ENCODE measurements around the gene PPP1R18. TPM values are rescaled to one million over a fixed set of nuclear protein-coding genes. Genes with fewer than 3 reads are reported as not detected.

The PPP1R18 gene
- total and polyA plus RNA-seq, 9 of the 15 experiments (the other 6 are each of a cell fraction or from before 2014, with no cell fraction given) = 12.0 to 99.2 (median 42.6) TPM

GRCh38 chr6:30717129-30717844 lies 30.8 kb upstream of the PPP1R18 start, which contains the start of gene MDC1 (continued):
- TF ChIP-seq EWSR1 (IDR thresholded peaks at IDR 0.05; ENCODE audit: borderline replicate concordance, low read depth, partially characterized antibody) (no peak), XRCC5 (IDR thresholded peaks at IDR 0.05; ENCODE audit: low read depth, low read length) (peak; percentile 95), NCOA4 (IDR thresholded peaks at IDR 0.05; ENCODE audit: partially characterized antibody) (no peak), ZNF766 (CRISPR knock-in tag; conservative IDR thresholded peaks at IDR 0.05) (no peak), NFYB (IDR thresholded peaks at IDR 0.05; ENCODE audit: extremely low read depth, insufficient read length) (peak; percentile 91), POLR2G (IDR thresholded peaks at IDR 0.05; ENCODE audit: low read depth, low read length) (peak; percentile 91), ZBTB8A (IDR thresholded peaks at IDR 0.05; ENCODE audit: partially characterized antibody) (no peak), HDAC8 (tag; IDR thresholded peaks at IDR 0.05) (no peak), SIN3B (IDR thresholded peaks at IDR 0.05; ENCODE audit: low read depth) (0 out of 2 replicates have a peak, but pooled peaks have one; percentile 18), ZNF583 (CRISPR knock-in tag; IDR thresholded peaks at IDR 0.05) (no peak), TFAM (CRISPR knock-in tag; conservative IDR thresholded peaks at IDR 0.05) (no peak), DEAF1 (CRISPR knock-in tag; IDR thresholded peaks at IDR 0.05) (no peak)
- TF ChIP-seq, protein P1, sequence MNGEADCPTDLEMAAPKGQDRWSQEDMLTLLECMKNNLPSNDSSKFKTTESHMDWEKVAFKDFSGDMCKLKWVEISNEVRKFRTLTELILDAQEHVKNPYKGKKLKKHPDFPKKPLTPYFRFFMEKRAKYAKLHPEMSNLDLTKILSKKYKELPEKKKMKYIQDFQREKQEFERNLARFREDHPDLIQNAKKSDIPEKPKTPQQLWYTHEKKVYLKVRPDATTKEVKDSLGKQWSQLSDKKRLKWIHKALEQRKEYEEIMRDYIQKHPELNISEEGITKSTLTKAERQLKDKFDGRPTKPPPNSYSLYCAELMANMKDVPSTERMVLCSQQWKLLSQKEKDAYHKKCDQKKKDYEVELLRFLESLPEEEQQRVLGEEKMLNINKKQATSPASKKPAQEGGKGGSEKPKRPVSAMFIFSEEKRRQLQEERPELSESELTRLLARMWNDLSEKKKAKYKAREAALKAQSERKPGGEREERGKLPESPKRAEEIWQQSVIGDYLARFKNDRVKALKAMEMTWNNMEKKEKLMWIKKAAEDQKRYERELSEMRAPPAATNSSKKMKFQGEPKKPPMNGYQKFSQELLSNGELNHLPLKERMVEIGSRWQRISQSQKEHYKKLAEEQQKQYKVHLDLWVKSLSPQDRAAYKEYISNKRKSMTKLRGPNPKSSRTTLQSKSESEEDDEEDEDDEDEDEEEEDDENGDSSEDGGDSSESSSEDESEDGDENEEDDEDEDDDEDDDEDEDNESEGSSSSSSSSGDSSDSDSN (IDR thresholded peaks at IDR 0.05; ENCODE audit: borderline replicate concordance in 1 of 2, low read depth in 2 of 2, low read length in 2 of 2) = no peak
- TF ChIP-seq, protein P2, sequence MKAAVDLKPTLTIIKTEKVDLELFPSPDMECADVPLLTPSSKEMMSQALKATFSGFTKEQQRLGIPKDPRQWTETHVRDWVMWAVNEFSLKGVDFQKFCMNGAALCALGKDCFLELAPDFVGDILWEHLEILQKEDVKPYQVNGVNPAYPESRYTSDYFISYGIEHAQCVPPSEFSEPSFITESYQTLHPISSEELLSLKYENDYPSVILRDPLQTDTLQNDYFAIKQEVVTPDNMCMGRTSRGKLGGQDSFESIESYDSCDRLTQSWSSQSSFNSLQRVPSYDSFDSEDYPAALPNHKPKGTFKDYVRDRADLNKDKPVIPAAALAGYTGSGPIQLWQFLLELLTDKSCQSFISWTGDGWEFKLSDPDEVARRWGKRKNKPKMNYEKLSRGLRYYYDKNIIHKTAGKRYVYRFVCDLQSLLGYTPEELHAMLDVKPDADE (conservative IDR thresholded peaks at IDR 0.05; ENCODE audit: control insufficient read depth, low read depth, low read length) = peak; percentile 73
- TF ChIP-seq, protein P3, sequence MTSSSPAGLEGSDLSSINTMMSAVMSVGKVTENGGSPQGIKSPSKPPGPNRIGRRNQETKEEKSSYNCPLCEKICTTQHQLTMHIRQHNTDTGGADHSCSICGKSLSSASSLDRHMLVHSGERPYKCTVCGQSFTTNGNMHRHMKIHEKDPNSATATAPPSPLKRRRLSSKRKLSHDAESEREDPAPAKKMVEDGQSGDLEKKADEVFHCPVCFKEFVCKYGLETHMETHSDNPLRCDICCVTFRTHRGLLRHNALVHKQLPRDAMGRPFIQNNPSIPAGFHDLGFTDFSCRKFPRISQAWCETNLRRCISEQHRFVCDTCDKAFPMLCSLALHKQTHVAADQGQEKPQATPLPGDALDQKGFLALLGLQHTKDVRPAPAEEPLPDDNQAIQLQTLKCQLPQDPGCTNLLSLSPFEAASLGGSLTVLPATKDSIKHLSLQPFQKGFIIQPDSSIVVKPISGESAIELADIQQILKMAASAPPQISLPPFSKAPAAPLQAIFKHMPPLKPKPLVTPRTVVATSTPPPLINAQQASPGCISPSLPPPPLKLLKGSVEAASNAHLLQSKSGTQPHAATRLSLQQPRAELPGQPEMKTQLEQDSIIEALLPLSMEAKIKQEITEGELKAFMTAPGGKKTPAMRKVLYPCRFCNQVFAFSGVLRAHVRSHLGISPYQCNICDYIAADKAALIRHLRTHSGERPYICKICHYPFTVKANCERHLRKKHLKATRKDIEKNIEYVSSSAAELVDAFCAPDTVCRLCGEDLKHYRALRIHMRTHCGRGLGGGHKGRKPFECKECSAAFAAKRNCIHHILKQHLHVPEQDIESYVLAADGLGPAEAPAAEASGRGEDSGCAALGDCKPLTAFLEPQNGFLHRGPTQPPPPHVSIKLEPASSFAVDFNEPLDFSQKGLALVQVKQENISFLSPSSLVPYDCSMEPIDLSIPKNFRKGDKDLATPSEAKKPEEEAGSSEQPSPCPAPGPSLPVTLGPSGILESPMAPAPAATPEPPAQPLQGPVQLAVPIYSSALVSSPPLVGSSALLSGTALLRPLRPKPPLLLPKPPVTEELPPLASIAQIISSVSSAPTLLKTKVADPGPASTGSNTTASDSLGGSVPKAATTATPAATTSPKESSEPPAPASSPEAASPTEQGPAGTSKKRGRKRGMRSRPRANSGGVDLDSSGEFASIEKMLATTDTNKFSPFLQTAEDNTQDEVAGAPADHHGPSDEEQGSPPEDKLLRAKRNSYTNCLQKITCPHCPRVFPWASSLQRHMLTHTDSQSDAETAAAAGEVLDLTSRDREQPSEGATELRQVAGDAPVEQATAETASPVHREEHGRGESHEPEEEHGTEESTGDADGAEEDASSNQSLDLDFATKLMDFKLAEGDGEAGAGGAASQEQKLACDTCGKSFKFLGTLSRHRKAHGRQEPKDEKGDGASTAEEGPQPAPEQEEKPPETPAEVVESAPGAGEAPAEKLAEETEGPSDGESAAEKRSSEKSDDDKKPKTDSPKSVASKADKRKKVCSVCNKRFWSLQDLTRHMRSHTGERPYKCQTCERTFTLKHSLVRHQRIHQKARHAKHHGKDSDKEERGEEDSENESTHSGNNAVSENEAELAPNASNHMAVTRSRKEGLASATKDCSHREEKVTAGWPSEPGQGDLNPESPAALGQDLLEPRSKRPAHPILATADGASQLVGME (CRISPR knock-in tag; IDR thresholded peaks at IDR 0.05) = peak; percentile 39; the same call in 1 of the 2 replicates
